Activated T-cell treated with anti-CD3 and anti-CD28 coated beads, Interleukin-2, amount 50 U/mL, for 72 hours (primary cell): ENCODE data around the gene TBC1D24. TPM values are rescaled to one million over a fixed set of nuclear protein-coding genes. Genes with fewer than 3 reads are reported as not detected.
A peak's percentile ranks its signal among the peaks of the same experiment; 100 is the strongest.
"Not testable (repeated sequence)": the region's sequence is repeated elsewhere in the genome, so short reads cannot be mapped to it uniquely, and the experiment has no call there.

Source experiments
- ATAC-seq, 2 donors: fragments of 150-1000 bp; cut with Tn5 transposase; replicated peaks in 1 of 2; 2 replicates each; pipeline ENCODE4 v1.10.0; 2021; ENCODE audit warnings: moderate library complexity in 2 of 2, mild to moderate bottlenecking in 1 of 2
- DNase-seq, 2 donors: peaks; one replicate each; pipeline ENCODE4 v3.0.0; 2021 to 2022; ENCODE audit warnings: mixed read lengths in 1 of 2
- H3K27ac Mint-ChIP-seq: one replicate; pipeline ENCODE4 v1.8.0; 2022; ENCODE audit warnings: mild to moderate bottlenecking, moderate library complexity, mixed read lengths
- H3K27me3 Mint-ChIP-seq: one replicate; pipeline ENCODE4 v1.8.0; 2022; ENCODE audit warnings: low read depth, mixed read lengths
- H3K36me3 Mint-ChIP-seq, 2 donors: one replicate each; pipeline ENCODE4 v1.8.0; 2022; ENCODE audit warnings: mixed read lengths in 2 of 2, mild to moderate bottlenecking in 1 of 2; ENCODE audit not compliant: insufficient read depth in 2 of 2
- H3K4me1 Mint-ChIP-seq: one replicate; pipeline ENCODE4 v1.8.0; 2022; ENCODE audit warnings: low read depth, mixed read lengths
- H3K4me3 Mint-ChIP-seq, 2 donors: one replicate each; pipeline ENCODE4 v1.8.0; 2022; ENCODE audit warnings: mild to moderate bottlenecking in 2 of 2, mixed read lengths in 2 of 2, moderate library complexity in 2 of 2
- H3K9me3 Mint-ChIP-seq, 2 donors: one replicate each; pipeline ENCODE4 v1.8.0; 2022; ENCODE audit warnings: mixed read lengths in 2 of 2
- total RNA-seq, 2 donors: library from RNA; stranded (reverse); gene quantifications; one replicate each; pipeline ENCODE4 v1.2.3, GENCODE V29; 2022

Gene TBC1D24
- total RNA-seq, 2 donors from 2014 or later: 13.6 to 20.4 TPM

GRCh38 chr16:2437032-2437790, 37.7 kb upstream of the TBC1D24 start:
- Mint-ChIP-seq H3K9me3 (no peaks in the 10 kb centered on the region), H3K4me1 (peaks cover 5% of the 10 kb centered on the region), H3K27me3 (no peaks in the 10 kb centered on the region), H3K27ac (no peak overlapping the region), H3K4me3 (no peak overlapping the region), H3K36me3 (peaks cover 9 to 34% of the 10 kb centered on the region in 2 donors)
- ATAC-seq: no peak
- no peak for DNase-seq

- H3K27me3 Mint-ChIP-seq: no peaks in the 10 kb centered on the region
- H3K36me3 Mint-ChIP-seq: peaks cover 6 to 33% of the 10 kb centered on the region in 2 donors
Measured at GRCh38 chr16:2438121-2438520, 36.8 kb upstream of the TBC1D24 start.

GRCh38 chr16:2439598-2439997, 35.3 kb upstream of the TBC1D24 start:
- Mint-ChIP-seq H3K27ac (no peak overlapping the region), H3K4me3 (no peak overlapping the region), H3K27me3 (no peaks in the 10 kb centered on the region), H3K9me3 (no peaks in the 10 kb centered on the region), H3K36me3 (peaks cover 6 to 32% of the 10 kb centered on the region in 2 donors), H3K4me1 (peaks cover 5% of the 10 kb centered on the region)
- DNase-seq (no peak), ATAC-seq (no peak)

More at GRCh38 chr16:2438121-2438520, 36.8 kb upstream of the TBC1D24 start:
- peaks cover 5% of the 10 kb centered on the region for H3K4me1 Mint-ChIP-seq
- H3K9me3 Mint-ChIP-seq: no peaks in the 10 kb centered on the region
- H3K4me3 Mint-ChIP-seq: no peak overlapping the region
- ATAC-seq: no peak
- DNase-seq: no peak
- H3K27ac Mint-ChIP-seq: no peak overlapping the region

GRCh38 chr16:2441143-2441804, 33.7 kb upstream of the TBC1D24 start:
- DNase-seq, H3K4me3 Mint-ChIP-seq, H3K27ac Mint-ChIP-seq, H3K9me3 Mint-ChIP-seq, H3K4me1 Mint-ChIP-seq, H3K27me3 Mint-ChIP-seq: not testable (repeated sequence)
- peaks cover 5 to 28% of the 10 kb centered on the region in 2 donors for H3K36me3 Mint-ChIP-seq
- ATAC-seq: peak; percentile 35 to 76

- no peak overlapping the region for H3K4me3 Mint-ChIP-seq
- no peak overlapping the region for H3K27ac Mint-ChIP-seq
- H3K27me3 Mint-ChIP-seq: no peaks in the 10 kb centered on the region
- no peaks in the 10 kb centered on the region for H3K4me1 Mint-ChIP-seq
- peaks cover 4 to 30% of the 10 kb centered on the region in 2 donors for H3K36me3 Mint-ChIP-seq
- DNase-seq (no peak), ATAC-seq (peak in 1 of 2 donors; percentile 35)
- no peaks in the 10 kb centered on the region for H3K9me3 Mint-ChIP-seq
Measured at GRCh38 chr16:2443555-2443954, 31.4 kb upstream of the TBC1D24 start.

GRCh38 chr16:2447920-2448583, 26.9 kb upstream of the TBC1D24 start:
- DNase-seq: no peak
- H3K27ac Mint-ChIP-seq: no peak overlapping the region
- no peak overlapping the region for H3K4me3 Mint-ChIP-seq
- ATAC-seq: no peak
- H3K27me3 Mint-ChIP-seq: no peaks in the 10 kb centered on the region
- no peaks in the 10 kb centered on the region for H3K9me3 Mint-ChIP-seq
- peaks cover 8 to 26% of the 10 kb centered on the region in 2 donors for H3K36me3 Mint-ChIP-seq
- H3K4me1 Mint-ChIP-seq: no peaks in the 10 kb centered on the region

GRCh38 chr16:2449118-2449517, 25.8 kb upstream of the TBC1D24 start:
- ATAC-seq: no peak
- DNase-seq: no peak
- no peaks in the 10 kb centered on the region for H3K27me3 Mint-ChIP-seq
- no peaks in the 10 kb centered on the region for H3K9me3 Mint-ChIP-seq
- H3K4me3 Mint-ChIP-seq: no peak overlapping the region
- H3K4me1 Mint-ChIP-seq: no peaks in the 10 kb centered on the region
- H3K36me3 Mint-ChIP-seq: peaks cover 6 to 24% of the 10 kb centered on the region in 2 donors
- H3K27ac Mint-ChIP-seq: no peak overlapping the region

GRCh38 chr16:2450535-2450934, 24.4 kb upstream of the TBC1D24 start:
- Mint-ChIP-seq H3K36me3 (peaks cover 6 to 24% of the 10 kb centered on the region in 2 donors), H3K4me3 (no peak overlapping the region), H3K27ac (no peak overlapping the region), H3K9me3 (no peaks in the 10 kb centered on the region), H3K4me1 (no peaks in the 10 kb centered on the region), H3K27me3 (no peaks in the 10 kb centered on the region)
- ATAC-seq (no peak), DNase-seq (no peak)

- no peaks in the 10 kb centered on the region for H3K27me3 Mint-ChIP-seq
- DNase-seq (no peak), ATAC-seq (no peak)
- no peak overlapping the region for H3K4me3 Mint-ChIP-seq
- peaks cover 6 to 22% of the 10 kb centered on the region in 2 donors for H3K36me3 Mint-ChIP-seq
- no peaks in the 10 kb centered on the region for H3K4me1 Mint-ChIP-seq
- H3K9me3 Mint-ChIP-seq: no peaks in the 10 kb centered on the region
- H3K27ac Mint-ChIP-seq: no peak overlapping the region
Measured at GRCh38 chr16:2450975-2451381, 23.9 kb upstream of the TBC1D24 start.

GRCh38 chr16:2451851-2452320, 23.0 kb upstream of the TBC1D24 start:
- H3K4me3 Mint-ChIP-seq: no peak overlapping the region
- H3K36me3 Mint-ChIP-seq: peaks cover 9 to 20% of the 10 kb centered on the region in 2 donors
- H3K9me3 Mint-ChIP-seq: no peaks in the 10 kb centered on the region
- no peaks in the 10 kb centered on the region for H3K27me3 Mint-ChIP-seq
- ATAC-seq (no peak), DNase-seq (no peak)
- no peak overlapping the region for H3K27ac Mint-ChIP-seq
- no peaks in the 10 kb centered on the region for H3K4me1 Mint-ChIP-seq

- Mint-ChIP-seq H3K4me1 (no peaks in the 10 kb centered on the region), H3K27ac (no peak overlapping the region), H3K9me3 (no peaks in the 10 kb centered on the region), H3K27me3 (no peaks in the 10 kb centered on the region), H3K4me3 (no peak overlapping the region), H3K36me3 (peaks cover 9 to 19% of the 10 kb centered on the region in 2 donors)
- no peak for ATAC-seq
- DNase-seq: no peak
Measured at GRCh38 chr16:2452650-2453049, 22.3 kb upstream of the TBC1D24 start.

- H3K4me1 Mint-ChIP-seq: peaks cover 7% of the 10 kb centered on the region
- H3K27me3 Mint-ChIP-seq: no peaks in the 10 kb centered on the region
- peaks cover 4 to 20% of the 10 kb centered on the region in 2 donors for H3K36me3 Mint-ChIP-seq
- no peak overlapping the region for H3K27ac Mint-ChIP-seq
- ATAC-seq: no peak
- H3K9me3 Mint-ChIP-seq: no peaks in the 10 kb centered on the region
- DNase-seq: no peak
- H3K4me3 Mint-ChIP-seq: no peak overlapping the region
Measured at GRCh38 chr16:2455081-2455845, 19.7 kb upstream of the TBC1D24 start.
